ENCODE results near the gene GUF1.

GUF1 gene

GRCh38 chr4:44678094-44679041 lies at the start of gene GUF1:
GUF1 (plus strand) TSS chr4:44678420; CDS start chr4:44678623, 203 bp downstream.
- TF ChIP-seq Cebpa-rat (IDR thresholded peaks at IDR 0.05): no peak
- H3K27ac ChIP-seq: peak within 1 kb of the TSS; percentile 89
- peaks cover 23% of the 10 kb centered on the region for H3K4me1 ChIP-seq
- peaks cover 13% of the 10 kb centered on the region for H3K36me3 ChIP-seq
- peak within 1 kb of the TSS; percentile 81 for H3K4me3 ChIP-seq
- H3K9me3 ChIP-seq: no peaks in the 10 kb centered on the region
- H3K9ac ChIP-seq: peak within 1 kb of the TSS; percentile 88
- H3K27me3 ChIP-seq: no peaks in the 10 kb centered on the region
- H4K20me1 ChIP-seq: no peaks in the 10 kb centered on the region; the same call in 1 of the 2 replicates
- H3K4me2 ChIP-seq: peak within 1 kb of the TSS; percentile 84

GRCh38 chr4:44629280-44629866 lies 48.8 kb upstream of the GUF1 start:
- no peak overlapping the region for H3K27ac ChIP-seq
- TF ChIP-seq Cebpa-rat (IDR thresholded peaks at IDR 0.05): no peak
- H3K4me1 ChIP-seq: no peaks in the 10 kb centered on the region
- H4K20me1 ChIP-seq: no peaks in the 10 kb centered on the region
- no peaks in the 10 kb centered on the region for H3K27me3 ChIP-seq
- no peak overlapping the region for H3K4me2 ChIP-seq
- no peaks in the 10 kb centered on the region for H3K36me3 ChIP-seq
- H3K4me3 ChIP-seq: no peak overlapping the region
- no peaks in the 10 kb centered on the region for H3K9me3 ChIP-seq
- no peak overlapping the region for H3K9ac ChIP-seq

- Histone ChIP-seq H3K4me1 (no peaks in the 10 kb centered on the region), H4K20me1 (no peaks in the 10 kb centered on the region), H3K4me3 (no peak overlapping the region), H3K4me2 (no peak overlapping the region), H3K27me3 (no peaks in the 10 kb centered on the region), H3K9ac (no peak overlapping the region), H3K36me3 (no peaks in the 10 kb centered on the region), H3K9me3 (no peaks in the 10 kb centered on the region), H3K27ac (no peak overlapping the region)
- no peak for TF ChIP-seq Cebpa-rat (IDR thresholded peaks at IDR 0.05)
Observed at GRCh38 chr4:44632089-44632488, 46.1 kb upstream of the GUF1 start.

- H3K27ac ChIP-seq: no peak overlapping the region
- no peaks in the 10 kb centered on the region for H3K4me1 ChIP-seq
Observed at GRCh38 chr4:44632733-44633132, 45.5 kb upstream of the GUF1 start.

GRCh38 chr4:44638091-44638490 lies 40.1 kb upstream of the GUF1 start:
- H3K36me3 ChIP-seq: no peaks in the 10 kb centered on the region
- no peak for TF ChIP-seq Cebpa-rat (IDR thresholded peaks at IDR 0.05)
- H3K4me1 ChIP-seq: no peaks in the 10 kb centered on the region
- H3K27ac ChIP-seq: no peak overlapping the region
- no peaks in the 10 kb centered on the region for H3K27me3 ChIP-seq
- H3K9me3 ChIP-seq: peaks cover 7% of the 10 kb centered on the region
- no peak overlapping the region for H3K4me2 ChIP-seq
- H4K20me1 ChIP-seq: no peaks in the 10 kb centered on the region
- no peak overlapping the region for H3K9ac ChIP-seq
- no peak overlapping the region for H3K4me3 ChIP-seq

More at GRCh38 chr4:44632733-44633132, 45.5 kb upstream of the GUF1 start:
- no peaks in the 10 kb centered on the region for H4K20me1 ChIP-seq
- H3K9me3 ChIP-seq: no peaks in the 10 kb centered on the region
- no peak overlapping the region for H3K4me3 ChIP-seq
- H3K36me3 ChIP-seq: no peaks in the 10 kb centered on the region
- no peak overlapping the region for H3K9ac ChIP-seq
- no peaks in the 10 kb centered on the region for H3K27me3 ChIP-seq
- no peak overlapping the region for H3K4me2 ChIP-seq
- no peak for TF ChIP-seq Cebpa-rat (IDR thresholded peaks at IDR 0.05)

GRCh38 chr4:44646151-44646550 lies 32.1 kb upstream of the GUF1 start:
- Histone ChIP-seq H3K27me3 (no peaks in the 10 kb centered on the region), H3K4me2 (no peak overlapping the region), H3K36me3 (no peaks in the 10 kb centered on the region), H3K9ac (no peak overlapping the region), H3K9me3 (peaks cover 25% of the 10 kb centered on the region), H4K20me1 (no peaks in the 10 kb centered on the region), H3K27ac (no peak overlapping the region), H3K4me3 (no peak overlapping the region), H3K4me1 (no peaks in the 10 kb centered on the region)
- no peak for TF ChIP-seq Cebpa-rat (IDR thresholded peaks at IDR 0.05)

- Histone ChIP-seq H3K27me3 (no peaks in the 10 kb centered on the region), H3K36me3 (no peaks in the 10 kb centered on the region), H3K9me3 (no peaks in the 10 kb centered on the region), H3K4me2 (no peak within 1 kb of the TSS), H3K9ac (no peak within 1 kb of the TSS), H3K4me1 (no peaks in the 10 kb centered on the region), H3K4me3 (no peak within 1 kb of the TSS), H3K27ac (no peak within 1 kb of the TSS), H4K20me1 (no peaks in the 10 kb centered on the region)
- no peak for TF ChIP-seq Cebpa-rat (IDR thresholded peaks at IDR 0.05)
Observed at GRCh38 chr4:44651425-44651824, 26.8 kb upstream of the GUF1 start, which contains the start of gene YIPF7. YIPF7 (minus strand) TSS chr4:44651625; CDS start chr4:44650100, 1,525 bp downstream.

GRCh38 chr4:44652002-44652401 lies 26.2 kb upstream of the GUF1 start:
- Histone ChIP-seq H3K9ac (no peak overlapping the region), H3K27ac (no peak overlapping the region), H3K4me1 (no peaks in the 10 kb centered on the region), H3K4me3 (no peak overlapping the region), H3K9me3 (no peaks in the 10 kb centered on the region), H4K20me1 (no peaks in the 10 kb centered on the region), H3K36me3 (no peaks in the 10 kb centered on the region), H3K4me2 (no peak overlapping the region), H3K27me3 (no peaks in the 10 kb centered on the region)
- TF ChIP-seq Cebpa-rat (IDR thresholded peaks at IDR 0.05): no peak

- H3K9me3 ChIP-seq: no peaks in the 10 kb centered on the region
- H3K36me3 ChIP-seq: no peaks in the 10 kb centered on the region
- H3K4me3 ChIP-seq: no peak overlapping the region
- no peaks in the 10 kb centered on the region for H3K27me3 ChIP-seq
- no peak overlapping the region for H3K27ac ChIP-seq
- no peaks in the 10 kb centered on the region for H4K20me1 ChIP-seq
- no peak overlapping the region for H3K9ac ChIP-seq
- no peak overlapping the region for H3K4me2 ChIP-seq
- TF ChIP-seq Cebpa-rat (IDR thresholded peaks at IDR 0.05): no peak
- H3K4me1 ChIP-seq: no peaks in the 10 kb centered on the region
Observed at GRCh38 chr4:44660396-44660795, 17.8 kb upstream of the GUF1 start.
